HG03442 (cell line): ENCODE measurements around the gene ZFYVE28.
"Not testable (repeated sequence)": the region's sequence is repeated elsewhere in the genome, so short reads cannot be mapped to it uniquely, and the experiment has no call there.

Source experiments
- ATAC-seq: cut with Tn5 transposase; IDR thresholded peaks from one replicate; pipeline ENCODE4 v1.9.1; 2021; ENCODE audit warnings: mild to moderate bottlenecking, moderate library complexity; ENCODE audit not compliant: unreplicated experiment

ZFYVE28 gene

DNA sequence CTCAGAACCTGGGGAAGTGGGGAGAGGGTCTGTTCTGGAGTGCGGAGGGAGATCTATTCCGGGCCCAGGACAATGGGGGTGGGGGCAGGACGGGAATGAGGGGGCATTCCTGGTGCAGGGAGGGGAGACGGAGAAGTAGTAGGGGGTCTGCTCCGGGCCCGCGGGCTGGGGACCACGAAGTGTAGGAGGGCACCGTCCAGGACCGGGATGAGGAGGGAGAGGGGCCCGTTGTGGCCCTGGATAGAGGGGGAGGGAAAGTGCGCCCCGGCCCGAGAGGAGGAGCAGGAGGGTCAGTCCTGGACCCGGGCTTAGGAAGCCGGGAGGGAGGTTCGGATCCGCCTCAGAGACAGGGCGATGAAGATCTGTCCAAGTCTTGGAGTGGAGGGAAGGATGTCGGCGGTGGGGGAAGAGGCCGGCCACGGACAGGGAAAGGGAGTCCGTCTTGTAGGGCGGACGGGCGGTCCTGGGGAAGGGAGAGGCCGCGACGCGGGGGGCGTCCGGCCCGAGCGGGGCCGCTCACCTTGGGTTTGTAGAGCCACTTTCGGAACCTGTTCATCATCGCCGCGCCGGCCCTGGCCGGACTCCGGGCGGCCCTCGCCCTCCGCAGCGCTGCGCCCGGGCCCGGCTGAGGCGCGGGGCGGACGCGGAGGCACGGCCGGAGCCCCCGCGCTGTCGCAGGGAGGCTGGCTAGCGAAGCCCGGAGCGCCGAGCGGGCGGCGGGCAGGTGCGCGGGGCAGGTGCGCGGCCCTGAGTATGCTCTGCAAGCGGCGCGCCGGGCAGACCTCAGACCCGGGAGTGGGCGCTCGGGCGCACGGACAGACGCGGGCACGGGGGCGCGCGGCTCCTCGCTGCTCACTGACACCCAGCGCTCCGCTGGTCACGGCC is at the start of gene ZFYVE28:
ZFYVE28 (minus strand) TSS at position 881 of the 885 bp plus-strand sequence; CDS start at position 559, 322 bp downstream.
- ATAC-seq: no peak

- not testable (repeated sequence) for ATAC-seq
Observed at GRCh38 chr4:2465544-2465943, 47.1 kb upstream of the ZFYVE28 start.

DNA sequence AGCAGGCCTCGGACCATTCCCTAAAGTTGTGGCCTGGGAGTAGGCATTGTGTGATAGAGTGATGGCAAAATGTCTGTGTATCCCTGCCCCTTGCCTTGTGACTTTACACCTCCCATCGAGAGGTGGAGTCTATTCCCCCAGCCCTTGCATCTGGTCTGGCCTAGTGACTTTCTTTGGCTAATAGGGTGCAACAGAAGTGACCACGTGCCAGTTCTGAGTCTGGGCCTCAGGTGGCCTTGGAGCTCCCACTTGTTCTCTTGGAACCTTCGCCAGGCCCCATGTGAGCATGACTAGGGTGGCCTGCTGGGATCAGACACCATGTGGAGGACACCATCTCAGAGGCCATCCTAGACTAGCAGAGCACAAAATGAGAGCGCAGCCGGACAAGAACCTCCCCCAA is 46.6 kb upstream of the ZFYVE28 start:
- ATAC-seq: no peak

GRCh38 chr4:2462992-2463762 is 44.7 kb upstream of the ZFYVE28 start:
- ATAC-seq: no peak

GRCh38 chr4:2462218-2462991 is 44.0 kb upstream of the ZFYVE28 start:
- ATAC-seq: peak; percentile 63

DNA sequence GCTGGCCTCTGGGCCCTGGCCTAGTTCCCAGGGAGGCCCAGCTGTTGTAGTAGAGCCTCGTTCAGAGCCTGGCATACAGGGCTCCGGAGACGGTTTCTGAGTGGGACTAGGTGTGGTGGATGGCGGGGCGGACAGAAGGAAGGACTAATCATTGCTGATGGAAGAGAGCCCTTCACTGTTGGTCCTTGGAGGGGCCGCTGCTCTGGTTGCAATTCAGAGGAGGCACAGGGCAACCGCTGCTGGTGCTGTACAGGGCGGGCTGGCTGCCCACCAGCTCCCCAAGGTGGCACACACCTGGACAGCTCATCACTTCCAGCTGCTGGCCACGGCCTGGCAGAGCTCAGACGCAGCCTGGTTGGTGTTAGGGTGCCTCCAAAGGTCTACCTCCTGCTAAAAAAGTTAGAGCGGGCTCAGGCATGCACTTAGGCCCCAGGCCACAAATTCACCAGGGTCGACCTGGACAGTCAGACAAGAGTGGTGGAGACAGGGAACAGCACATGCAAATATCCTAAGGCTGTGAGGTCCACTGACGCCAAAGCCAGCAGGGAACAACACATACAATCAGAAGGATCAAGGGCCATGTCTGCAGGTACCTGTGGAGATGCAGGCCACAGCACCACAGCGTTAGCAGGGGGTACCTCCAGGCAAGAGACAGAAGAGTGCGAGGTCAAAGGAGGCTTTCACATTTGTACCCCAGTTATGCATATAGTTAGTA is 43.0 kb upstream of the ZFYVE28 start:
- ATAC-seq: no peak

- ATAC-seq: no peak
Observed at GRCh38 chr4:2459589-2460349, 41.3 kb upstream of the ZFYVE28 start.

DNA sequence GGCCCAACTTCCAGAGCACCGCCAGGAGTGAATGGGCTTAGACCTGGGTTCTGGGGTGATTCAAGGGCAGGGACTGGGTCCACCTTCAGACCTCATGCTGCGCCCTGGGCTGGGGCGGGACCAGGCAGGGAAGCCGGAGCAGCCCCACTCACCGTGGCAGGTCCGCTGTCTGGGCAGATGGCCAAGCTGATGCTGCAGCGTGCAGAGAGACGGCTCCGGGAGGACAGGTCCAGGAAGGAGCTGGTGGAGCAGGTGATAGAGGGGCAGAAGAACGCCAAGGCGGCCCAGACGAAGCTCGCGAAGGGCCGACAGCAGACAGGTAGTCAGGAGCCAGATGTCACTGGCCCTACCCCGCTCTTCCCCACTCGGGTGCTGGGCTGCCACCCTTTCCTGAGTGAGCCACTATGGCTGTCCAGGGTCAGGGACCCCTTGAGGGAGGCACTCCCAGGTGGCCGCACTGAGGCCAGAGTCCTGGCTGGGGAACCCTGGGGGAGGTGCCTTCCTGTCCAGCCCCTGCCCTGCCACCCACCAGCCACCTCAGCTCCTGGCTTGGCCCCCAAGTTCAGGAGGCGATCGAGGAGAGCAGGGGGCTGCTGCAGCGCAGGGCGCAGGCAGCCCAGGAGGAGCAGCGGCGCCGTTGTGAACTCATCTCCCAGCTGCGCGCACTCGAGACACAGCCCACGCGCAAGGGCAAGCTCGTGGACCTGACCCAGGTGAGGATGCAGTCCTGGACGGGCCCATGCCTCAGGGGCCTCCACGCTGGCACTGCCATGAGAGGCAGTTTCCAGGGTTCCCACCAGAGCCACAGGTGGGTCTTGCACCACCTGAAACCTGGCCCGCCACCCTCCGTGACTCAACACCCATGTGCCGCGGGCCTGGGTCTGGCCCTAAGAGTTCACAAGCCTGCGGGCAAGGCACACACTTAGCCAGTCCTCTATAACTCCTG is 40.4 kb upstream of the ZFYVE28 start:
- ATAC-seq: no peak

GRCh38 chr4:2457481-2458295 is 39.2 kb upstream of the ZFYVE28 start:
- ATAC-seq: no peak

DNA sequence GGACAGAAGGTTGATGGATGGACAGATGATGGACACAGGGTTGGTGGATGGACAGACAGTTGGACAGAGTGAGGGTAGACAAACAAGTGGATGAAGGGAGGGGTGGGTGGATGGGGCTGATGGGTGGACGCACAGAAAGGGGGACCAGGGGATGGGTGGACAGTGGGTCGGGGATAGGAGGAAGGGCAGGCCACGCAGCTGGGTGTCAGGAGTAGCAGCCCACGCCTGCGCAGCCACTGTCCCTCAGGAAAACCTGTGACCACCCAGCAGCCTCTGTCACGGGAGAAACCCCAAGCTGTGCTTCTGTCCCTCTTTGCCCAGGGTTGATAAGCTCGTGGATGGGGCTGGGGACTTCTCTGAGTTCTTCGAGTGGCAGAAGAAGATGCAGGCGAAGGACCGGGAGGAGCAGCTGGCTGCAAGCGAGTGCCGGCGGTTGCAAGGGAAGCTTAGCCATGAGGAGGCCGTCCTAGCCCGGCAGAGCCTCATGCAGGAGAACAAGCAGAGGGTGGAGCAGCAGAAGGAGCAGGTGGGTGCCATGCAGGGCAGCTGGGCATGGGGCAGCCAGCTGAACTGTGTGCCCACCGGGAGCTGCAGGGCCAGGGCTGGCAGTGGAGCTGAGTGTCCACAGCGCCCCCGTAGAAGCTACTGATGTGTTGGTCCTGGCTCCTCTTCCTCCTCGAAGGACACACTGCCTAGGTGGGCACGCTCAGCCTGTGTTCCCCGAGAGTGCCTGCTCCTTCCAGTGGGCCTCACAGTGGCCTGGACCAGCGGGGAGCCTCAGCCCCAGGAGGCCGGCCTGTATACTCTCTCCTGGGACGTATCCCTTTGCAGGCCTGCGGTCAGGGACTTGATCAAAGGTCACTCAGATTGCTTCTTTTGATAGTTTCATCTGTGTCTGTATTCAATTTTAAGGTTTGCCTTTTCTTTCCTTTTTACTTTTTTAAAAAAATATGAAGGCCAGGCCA is 33.7 kb upstream of the ZFYVE28 start:
- ATAC-seq: no peak

DNA sequence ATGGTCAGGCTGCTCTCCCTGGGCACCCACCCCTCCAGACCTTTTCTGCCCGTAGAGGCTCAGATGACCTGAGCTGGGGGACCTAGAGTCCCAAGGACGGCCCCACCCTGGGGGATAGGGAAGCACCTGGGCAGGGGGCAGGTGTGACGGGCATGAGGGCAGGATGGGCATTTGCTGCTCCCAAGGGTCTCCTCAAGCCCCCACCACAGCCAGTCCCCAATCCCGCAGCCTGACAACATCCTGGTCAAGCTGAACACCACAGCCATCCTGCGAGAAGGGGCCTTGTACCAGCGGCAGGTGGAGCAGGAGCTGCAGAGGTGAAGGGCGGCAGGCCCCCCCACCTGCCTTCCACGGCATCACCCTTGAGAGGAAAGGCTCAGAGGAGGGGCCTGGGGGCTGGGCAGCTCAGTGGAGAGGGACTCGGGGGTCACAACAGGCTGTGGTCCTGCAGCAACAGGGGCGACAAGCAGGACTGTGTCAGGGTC is 32.6 kb upstream of the ZFYVE28 start:
- ATAC-seq: no peak

DNA sequence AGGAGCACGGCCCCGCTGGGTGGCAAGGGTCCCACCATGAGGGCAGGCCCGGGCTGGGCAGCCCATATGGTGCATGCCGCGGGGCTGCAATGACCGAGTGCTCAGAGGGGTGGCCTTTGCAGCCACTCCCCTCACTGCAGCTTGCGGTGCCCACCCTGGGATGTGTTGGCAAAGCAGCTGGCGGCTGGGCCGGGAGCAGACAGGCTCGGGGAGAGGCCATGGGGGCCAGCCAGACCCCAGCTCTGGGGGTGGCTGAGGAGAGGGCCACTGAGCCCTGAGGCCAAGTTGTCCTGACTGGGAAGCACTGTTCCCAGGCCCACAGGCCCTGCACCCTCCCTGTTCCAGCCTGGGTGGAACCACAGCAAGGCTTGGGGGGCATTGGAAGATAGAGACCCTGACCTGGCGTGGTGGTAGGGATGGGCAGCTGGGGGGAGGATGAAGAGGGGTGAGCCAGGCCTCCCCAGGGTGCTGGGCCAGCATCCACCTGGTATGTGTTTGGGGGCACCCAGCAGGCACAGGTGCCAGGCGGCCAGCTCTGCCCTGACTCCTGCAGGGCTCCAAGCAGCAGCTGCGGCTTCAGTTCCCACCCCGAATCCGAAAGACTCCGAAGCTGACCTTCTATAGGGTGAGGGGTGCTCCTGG is 32.1 kb upstream of the ZFYVE28 start:
- ATAC-seq: no peak

GRCh38 chr4:2449511-2450392 is 31.3 kb upstream of the ZFYVE28 start:
- ATAC-seq: no peak

DNA sequence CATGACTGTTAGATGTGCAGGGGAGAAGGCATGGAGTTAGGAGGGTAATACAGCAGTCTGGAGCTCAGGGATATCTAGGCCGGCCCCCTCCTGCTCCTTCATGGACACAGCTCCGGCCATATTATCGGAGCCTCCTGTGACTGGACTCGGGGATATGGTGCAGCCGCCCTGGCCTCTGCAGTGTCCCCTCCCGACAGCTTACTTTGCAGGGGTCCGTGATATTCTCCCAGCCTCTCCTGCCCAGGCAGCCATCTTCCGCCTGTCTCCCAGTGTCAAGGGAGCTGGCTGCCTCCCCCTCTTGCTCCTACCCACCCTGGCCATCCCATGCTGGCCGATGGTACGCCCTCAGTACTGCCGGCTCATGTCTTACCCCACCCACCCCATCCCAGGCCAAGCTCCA is 30.6 kb upstream of the ZFYVE28 start:
- no peak for ATAC-seq

DNA sequence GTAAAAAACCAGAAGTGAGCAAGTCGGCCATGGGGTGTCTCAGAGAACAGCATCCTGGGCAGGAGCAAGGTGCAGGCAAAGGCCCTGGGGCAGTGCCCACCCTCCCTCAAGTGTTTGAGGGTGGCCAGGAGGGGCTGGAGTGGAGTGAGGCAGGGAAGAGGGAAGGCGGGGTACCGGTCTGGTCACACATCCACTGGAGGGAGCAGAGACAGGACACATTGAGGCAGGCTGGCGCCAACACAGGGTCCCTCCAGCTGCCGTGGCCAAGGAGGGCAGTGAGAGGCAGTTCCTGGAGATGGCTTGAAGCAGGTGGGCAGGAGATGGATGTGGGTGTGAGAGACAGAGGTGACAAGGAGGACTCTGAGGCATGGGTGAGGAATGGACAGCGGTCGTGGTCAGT is 30.1 kb upstream of the ZFYVE28 start:
- ATAC-seq: no peak
